Transverse colon (tissue), 4 donors: Measurements from ENCODE around the gene NHLRC1. TPM values are rescaled to one million over a fixed set of nuclear protein-coding genes. Genes with fewer than 3 reads are reported as not detected.

ENCODE experiments used
- DNase-seq: peaks from one replicate; pipeline ENCODE4 v3.0.0-alpha.2; 2019
- H3K27ac ChIP-seq, 4 donors: fragments of 200-600 bp; sonication (generic); 2 replicates each; pipeline ENCODE4 v1.5.1; 2016 to 2018; ENCODE audit warnings: inconsistent platforms in 4 of 4
- H3K27me3 ChIP-seq: fragments of 200-600 bp; sonication (generic); 2 replicates; pipeline ENCODE4 v1.5.1; 2017; ENCODE audit warnings: inconsistent platforms
- H3K36me3 ChIP-seq, 4 donors: fragments of 200-600 bp; sonication (generic); 2 replicates each; pipeline ENCODE4 v1.5.1; 2017 to 2019; ENCODE audit warnings: inconsistent platforms in 4 of 4
- H3K4me1 ChIP-seq, 4 donors: fragments of 200-600 bp; sonication (generic); 2 replicates each; pipeline ENCODE4 v1.5.1; 2017 to 2020; ENCODE audit warnings: inconsistent platforms in 4 of 4
- H3K4me3 ChIP-seq, 4 donors: fragments of 200-600 bp; sonication (generic); 1 replicate in 1 of 4; 2 replicates in 3 of 4; pipeline versions ENCODE4 v1.5.1 to v1.6.1; 2017 to 2019; ENCODE audit warnings: inconsistent platforms in 4 of 4
- H3K9me3 ChIP-seq, 2 donors: fragments of 200-600 bp; sonication (generic); 2 replicates each; pipeline ENCODE4 v1.5.1; 2017 to 2019; ENCODE audit warnings: inconsistent platforms in 2 of 2
- CTCF ChIP-seq, 5 experiments: fragments of 200-600 bp in 3 of 5; fragments of 450-650 bp in 2 of 5; sonication (generic) in 3 of 5; IDR thresholded peaks; 1 replicate in 2 of 5; 2 replicates in 3 of 5; pipeline ENCODE4 v1.5.1; 2016 to 2017; ENCODE audit warnings: antibody characterized with exemption in 5 of 5, inconsistent platforms in 3 of 5, mild to moderate bottlenecking in 2 of 5, moderate library complexity in 1 of 5
- EP300 ChIP-seq: sonication (generic); formaldehyde crosslinking; IDR thresholded peaks from one replicate; pipeline ENCODE4 v1.6.1; 2017; ENCODE audit warnings: antibody characterized with exemption, low read depth
- POLR2A ChIP-seq: fragments of 450-650 bp; IDR thresholded peaks from one replicate; pipeline ENCODE4 v1.6.1; 2016; ENCODE audit warnings: antibody characterized with exemption, mild to moderate bottlenecking, moderate library complexity
- POLR2AphosphoS5 ChIP-seq, 3 donors: sonication (generic); formaldehyde crosslinking; IDR thresholded peaks; one replicate each; pipeline ENCODE4 v1.6.1; 2016; ENCODE audit warnings: antibody characterized with exemption in 3 of 3
- WGBS, 2 donors: methylation state at CpG; one replicate each; pipeline ENCODE4 v1.1.5; 2018; ENCODE audit warnings: low coverage in 1 of 2; 5-methylcytosine and 5-hydroxymethylcytosine counted together
- in situ Hi-C, 4 donors: fragments of 200-750 bp; cut with MboI; loops; one replicate each; pipeline versions ENCODE4 v1.15.0 to v1.15.1; 2017; ENCODE audit warnings: low sequenced_read_pairs in 3 of 4, low pct_ligation_motif_present in 1 of 4, low pct_unique_long_range_greater_than_20kb in 1 of 4
- intact Hi-C: fragments of 100-400 bp; cut with DNase I; formaldehyde crosslinking; loops from one replicate; pipeline ENCODE4 v1.15.1; 2023; ENCODE audit warnings: low total_unique reads
- total RNA-seq, 4 donors: library from RNA; depleted of rRNA; stranded (reverse); fragments of >200 nt; gene quantifications; one replicate each; pipeline ENCODE4 v1.1.0, GENCODE V29; 2016

NHLRC1 gene
- total RNA-seq, result 1 to 10 TPM in 2 of 4 donors, not detected in 2; 1.1 to 2.1 TPM

- H3K4me3 ChIP-seq, result peak within 1 kb of the TSS; percentile 23 to 54 (median 38)
- in situ Hi-C loops (loop anchor here (10.0 to 25.0 kb wide), 4 partner anchors 135 to 535 kb away; partner anchors contain the start of gene KIF13A (in 1 of the 4)), intact Hi-C loops (loop anchor here (10.0 kb wide), 2 partner anchors 138 to 278 kb away; partner anchors contain the start of gene KIF13A)
- no peaks in the 10 kb centered on the region for H3K27me3 ChIP-seq
- peaks cover 0 to 16% (median 7%) of the 10 kb centered on the region in 4 donors for H3K4me1 ChIP-seq
- 31 to 57% methylated on average over 8 to 73 of the region's 82 CpGs for WGBS, 2 donors
- H3K27ac ChIP-seq, result peak within 1 kb of the TSS; percentile 57 to 74 (median 64)
- DNase-seq, result peak; percentile 89
- H3K9me3 ChIP-seq, result no peaks in the 10 kb centered on the region
- TF ChIP-seq POLR2A (peak; percentile 49), EP300 (no peak), CTCF (IDR thresholded peaks at IDR 0.05) (peak; percentile 89 to 98 (median 93)), POLR2AphosphoS5 (IDR thresholded peaks at IDR 0.05) (peak; percentile 62 to 86 (median 82))
- H3K36me3 ChIP-seq, result no peaks in the 10 kb centered on the region
These were observed at the start of gene NHLRC1 for GRCh38 chr6:18122128-18123093. Gene NHLRC1, minus strand, starts transcription at chr6:18122677. Its CDS starts 71 bp downstream, at chr6:18122606.

GRCh38 chr6:18171871-18172270 is 49.4 kb upstream of the NHLRC1 start:
- 81% methylated on average over 7 of the region's 7 CpGs for WGBS, 2 donors
- in situ Hi-C loops, result no loop called here
- no peaks in the 10 kb centered on the region for H3K27me3 ChIP-seq
- peak overlapping the region in 1 of 4 donors; percentile 33 for H3K27ac ChIP-seq
- H3K36me3 ChIP-seq, result peaks cover 0 to 32% (median 9%) of the 10 kb centered on the region in 4 donors
- intact Hi-C loops, result no loop called here
- H3K4me3 ChIP-seq, result no peak overlapping the region
- no peaks in the 10 kb centered on the region for H3K4me1 ChIP-seq
- no peak for TF ChIP-seq EP300
- no peak for TF ChIP-seq POLR2A
- TF ChIP-seq POLR2AphosphoS5 (IDR thresholded peaks at IDR 0.05), result no peak
- DNase-seq, result no peak
- H3K9me3 ChIP-seq, result no peaks in the 10 kb centered on the region

GRCh38 chr6:18168264-18168663 is 45.8 kb upstream of the NHLRC1 start:
- DNase-seq, result no peak
- TF ChIP-seq CTCF (IDR thresholded peaks at IDR 0.05) (no peak), EP300 (no peak), POLR2A (no peak), POLR2AphosphoS5 (IDR thresholded peaks at IDR 0.05) (no peak)
- WGBS, 2 donors, result 82 to 97% methylated on average over 3 of the region's 3 CpGs
- Histone ChIP-seq H3K4me3 (no peak overlapping the region), H3K27me3 (no peaks in the 10 kb centered on the region), H3K27ac (no peak overlapping the region), H3K4me1 (no peaks in the 10 kb centered on the region), H3K36me3 (peaks cover 0 to 36% (median 9%) of the 10 kb centered on the region in 4 donors), H3K9me3 (no peaks in the 10 kb centered on the region)
- in situ Hi-C loops (no loop called here), intact Hi-C loops (no loop called here)

GRCh38 chr6:18166312-18167036 is 44.0 kb upstream of the NHLRC1 start:
- intact Hi-C loops (no loop called here), in situ Hi-C loops (no loop called here)
- Histone ChIP-seq H3K36me3 (peaks cover 0 to 42% (median 12%) of the 10 kb centered on the region in 4 donors), H3K27ac (no peak overlapping the region), H3K4me3 (no peak overlapping the region), H3K4me1 (no peaks in the 10 kb centered on the region), H3K9me3 (no peaks in the 10 kb centered on the region), H3K27me3 (no peaks in the 10 kb centered on the region)
- no peak for DNase-seq
- 96% methylated on average over 2 of the region's 2 CpGs for WGBS, 2 donors
- TF ChIP-seq EP300, result no peak
